ENCODE results near the gene RALA.

GRCh38 chr7:39757604-39758003, 134.2 kb downstream of the RALA start:
- TF ChIP-seq CTCF (IDR thresholded peaks at IDR 0.05): no peak
- TF ChIP-seq POLR2A (IDR thresholded peaks at IDR 0.05): no peak
